ENCODE measurements around the gene DACT1.

DACT1 gene

DNA sequence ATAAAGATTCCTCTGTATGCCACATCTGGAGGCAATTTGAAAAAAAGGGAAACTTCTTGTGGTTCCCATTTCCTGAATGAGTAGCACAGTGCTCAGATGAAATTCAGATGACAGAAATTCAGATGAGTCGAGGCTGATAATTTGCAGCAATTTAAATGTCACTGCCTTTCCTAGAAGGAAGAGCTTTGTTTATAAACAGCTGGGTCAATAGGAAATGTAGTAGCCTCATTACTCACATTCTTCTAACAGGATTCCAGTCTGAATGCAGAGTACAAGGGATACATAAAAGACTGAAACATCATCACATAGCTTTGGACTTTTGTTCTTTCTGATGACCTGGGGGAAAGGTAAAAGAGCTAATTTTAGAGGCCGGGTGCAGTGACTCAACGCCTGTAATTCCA lies 11.3 kb upstream of the DACT1 start:
- Histone ChIP-seq H3K27me3 (replicated peaks; ENCODE audit: insufficient read depth, low read length) (no peaks in the 10 kb centered on the region), H4K20me1 (ENCODE audit: insufficient read depth, low read length) (no peaks in the 10 kb centered on the region), H3K9ac (ENCODE audit: low read length) (no peak overlapping the region), H3K9me3 (replicated peaks; ENCODE audit: insufficient read depth, low read length) (no peaks in the 10 kb centered on the region), H3K79me2 (ENCODE audit: low read length) (no peaks in the 10 kb centered on the region), H2AFZ (ENCODE audit: low read length) (no peak overlapping the region), H3K9me2 (replicated peaks; ENCODE audit: insufficient read depth, low read length) (no peaks in the 10 kb centered on the region), H3F3A (ENCODE audit: insufficient read depth, low read length) (no peaks in the 10 kb centered on the region), H3K27ac (ENCODE audit: low read length) (no peak overlapping the region), H3K4me1 (ENCODE audit: low read length) (no peaks in the 10 kb centered on the region), H3K4me2 (ENCODE audit: low read depth, low read length) (no peak overlapping the region), H3K4me3 (ENCODE audit: low read length) (no peak overlapping the region), H3K36me3 (replicated peaks; ENCODE audit: insufficient read depth, low read length) (no peaks in the 10 kb centered on the region)
- DNase-seq = no peak
- no peak for TF ChIP-seq EZH2 (optimal IDR thresholded peaks at IDR 0.05; ENCODE audit: low read depth, low read length)

GRCh38 chr14:58628406-58628805 lies 9.4 kb upstream of the DACT1 start:
- TF ChIP-seq EZH2phosphoT487 (IDR thresholded peaks at IDR 0.05; ENCODE audit: low read length) (no peak), EZH2 (optimal IDR thresholded peaks at IDR 0.05; ENCODE audit: low read depth, low read length) (no peak)
- TF ChIP-seq, protein P1, sequence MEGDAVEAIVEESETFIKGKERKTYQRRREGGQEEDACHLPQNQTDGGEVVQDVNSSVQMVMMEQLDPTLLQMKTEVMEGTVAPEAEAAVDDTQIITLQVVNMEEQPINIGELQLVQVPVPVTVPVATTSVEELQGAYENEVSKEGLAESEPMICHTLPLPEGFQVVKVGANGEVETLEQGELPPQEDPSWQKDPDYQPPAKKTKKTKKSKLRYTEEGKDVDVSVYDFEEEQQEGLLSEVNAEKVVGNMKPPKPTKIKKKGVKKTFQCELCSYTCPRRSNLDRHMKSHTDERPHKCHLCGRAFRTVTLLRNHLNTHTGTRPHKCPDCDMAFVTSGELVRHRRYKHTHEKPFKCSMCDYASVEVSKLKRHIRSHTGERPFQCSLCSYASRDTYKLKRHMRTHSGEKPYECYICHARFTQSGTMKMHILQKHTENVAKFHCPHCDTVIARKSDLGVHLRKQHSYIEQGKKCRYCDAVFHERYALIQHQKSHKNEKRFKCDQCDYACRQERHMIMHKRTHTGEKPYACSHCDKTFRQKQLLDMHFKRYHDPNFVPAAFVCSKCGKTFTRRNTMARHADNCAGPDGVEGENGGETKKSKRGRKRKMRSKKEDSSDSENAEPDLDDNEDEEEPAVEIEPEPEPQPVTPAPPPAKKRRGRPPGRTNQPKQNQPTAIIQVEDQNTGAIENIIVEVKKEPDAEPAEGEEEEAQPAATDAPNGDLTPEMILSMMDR (IDR thresholded peaks at IDR 0.05; ENCODE audit: low read length) = no peak
- Histone ChIP-seq H3K4me3 (ENCODE audit: low read length) (no peak overlapping the region), H3K9ac (ENCODE audit: low read length) (no peak overlapping the region), H3K36me3 (replicated peaks; ENCODE audit: insufficient read depth, low read length) (no peaks in the 10 kb centered on the region), H3K9me2 (replicated peaks; ENCODE audit: insufficient read depth, low read length) (no peaks in the 10 kb centered on the region), H3K4me1 (ENCODE audit: low read length) (no peaks in the 10 kb centered on the region), H3K27ac (ENCODE audit: low read length) (no peak overlapping the region), H3K27me3 (replicated peaks; ENCODE audit: insufficient read depth, low read length) (no peaks in the 10 kb centered on the region), H3K9me3 (replicated peaks; ENCODE audit: insufficient read depth, low read length) (no peaks in the 10 kb centered on the region), H3K79me2 (ENCODE audit: low read length) (no peaks in the 10 kb centered on the region), H4K20me1 (ENCODE audit: insufficient read depth, low read length) (no peaks in the 10 kb centered on the region), H3F3A (ENCODE audit: insufficient read depth, low read length) (no peaks in the 10 kb centered on the region), H3K4me2 (ENCODE audit: low read depth, low read length) (no peak overlapping the region), H2AFZ (ENCODE audit: low read length) (no peak overlapping the region)
- no peak for DNase-seq

DNA sequence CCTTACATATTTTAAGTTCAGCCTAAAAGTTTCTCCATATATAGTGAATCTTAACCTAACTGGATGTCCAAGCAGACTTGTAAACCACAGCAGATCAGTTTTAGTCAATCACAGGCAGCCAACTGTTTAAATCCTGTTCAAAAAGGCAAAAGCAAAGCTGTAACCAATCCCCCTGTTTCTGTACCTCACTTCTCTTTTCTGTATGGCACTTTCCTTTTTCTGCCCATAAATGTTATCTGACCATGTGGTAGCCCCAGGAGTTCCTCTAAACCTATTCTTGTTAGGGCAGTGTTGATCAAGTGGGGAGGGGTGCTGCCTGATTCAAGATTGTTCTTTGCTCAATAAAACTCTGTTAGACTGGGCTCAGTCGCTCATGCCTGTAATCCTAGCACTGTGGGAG lies 8.5 kb upstream of the DACT1 start:
- Histone ChIP-seq H3K9me2 (replicated peaks; ENCODE audit: insufficient read depth, low read length) (no peaks in the 10 kb centered on the region), H2AFZ (ENCODE audit: low read length) (no peak overlapping the region), H3K36me3 (replicated peaks; ENCODE audit: insufficient read depth, low read length) (no peaks in the 10 kb centered on the region), H3K79me2 (ENCODE audit: low read length) (no peaks in the 10 kb centered on the region), H3K4me3 (ENCODE audit: low read length) (no peak overlapping the region), H3K27me3 (replicated peaks; ENCODE audit: insufficient read depth, low read length) (no peaks in the 10 kb centered on the region), H3K9ac (ENCODE audit: low read length) (no peak overlapping the region), H3K4me1 (ENCODE audit: low read length) (no peaks in the 10 kb centered on the region), H3F3A (ENCODE audit: insufficient read depth, low read length) (no peaks in the 10 kb centered on the region), H3K27ac (ENCODE audit: low read length) (no peak overlapping the region), H3K9me3 (replicated peaks; ENCODE audit: insufficient read depth, low read length) (no peaks in the 10 kb centered on the region), H3K4me2 (ENCODE audit: low read depth, low read length) (no peak overlapping the region), H4K20me1 (ENCODE audit: insufficient read depth, low read length) (no peaks in the 10 kb centered on the region)
- no peak for DNase-seq
- no peak for TF ChIP-seq EZH2phosphoT487 (IDR thresholded peaks at IDR 0.05; ENCODE audit: low read length)
- TF ChIP-seq EZH2 (optimal IDR thresholded peaks at IDR 0.05; ENCODE audit: low read depth, low read length) = no peak
- TF ChIP-seq, protein P1 (IDR thresholded peaks at IDR 0.05; ENCODE audit: low read length) = no peak

DNA sequence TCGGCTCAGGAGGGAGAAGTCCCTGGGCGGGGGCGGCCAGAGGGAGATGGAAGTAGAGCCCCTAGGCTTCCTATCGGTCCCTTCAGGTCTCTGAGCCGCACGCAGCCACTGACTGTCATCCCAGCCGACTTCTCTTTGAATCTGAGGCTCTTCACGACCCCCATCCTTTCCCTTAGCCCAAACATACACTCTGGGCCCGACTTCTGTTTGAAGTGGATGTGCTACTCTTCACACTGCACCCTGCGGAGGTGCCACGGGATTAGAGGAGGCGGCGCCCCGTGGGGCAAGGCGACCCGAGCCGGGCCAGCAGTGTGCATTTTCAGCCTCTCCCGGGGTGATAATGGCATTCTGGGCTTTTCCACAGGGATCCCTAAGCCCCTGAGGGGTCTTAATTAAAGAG lies 6.0 kb upstream of the DACT1 start:
- H4K20me1 ChIP-seq (ENCODE audit: insufficient read depth, low read length) = no peaks in the 10 kb centered on the region
- no peaks in the 10 kb centered on the region for H3K9me2 ChIP-seq (replicated peaks; ENCODE audit: insufficient read depth, low read length)
- no peak for DNase-seq
- H3K27ac ChIP-seq (ENCODE audit: low read length) = no peak overlapping the region
- H3K79me2 ChIP-seq (ENCODE audit: low read length) = no peaks in the 10 kb centered on the region
- H3K9ac ChIP-seq (ENCODE audit: low read length) = no peak overlapping the region
- no peak overlapping the region for H3K4me3 ChIP-seq (ENCODE audit: low read length)
- H2AFZ ChIP-seq (ENCODE audit: low read length) = no peak overlapping the region
- no peaks in the 10 kb centered on the region for H3K4me1 ChIP-seq (ENCODE audit: low read length)
- H3K9me3 ChIP-seq (replicated peaks; ENCODE audit: insufficient read depth, low read length) = no peaks in the 10 kb centered on the region
- TF ChIP-seq EZH2 (optimal IDR thresholded peaks at IDR 0.05; ENCODE audit: low read depth, low read length) = no peak
- TF ChIP-seq EZH2phosphoT487 (IDR thresholded peaks at IDR 0.05; ENCODE audit: low read length) = no peak
- TF ChIP-seq, protein P1 (IDR thresholded peaks at IDR 0.05; ENCODE audit: low read length) = no peak
- H3K4me2 ChIP-seq (ENCODE audit: low read depth, low read length) = no peak overlapping the region
- H3K36me3 ChIP-seq (replicated peaks; ENCODE audit: insufficient read depth, low read length) = no peaks in the 10 kb centered on the region
- no peaks in the 10 kb centered on the region for H3K27me3 ChIP-seq (replicated peaks; ENCODE audit: insufficient read depth, low read length)
- no peaks in the 10 kb centered on the region for H3F3A ChIP-seq (ENCODE audit: insufficient read depth, low read length)
